ENCODE data around the gene AHR. TPM values are rescaled to one million over a fixed set of nuclear protein-coding genes. Genes with fewer than 3 reads are reported as not detected.

AHR gene
- total RNA-seq, 1 experiment from 2014 or later: 280 TPM

GRCh38 chr7:17297243-17297642 lies 1.2 kb upstream of the AHR start:
- H3K36me3 Mint-ChIP-seq (ENCODE audit: insufficient read depth, unreplicated experiment): peaks cover 37% of the 10 kb centered on the region
- CTCF ChIA-PET: interaction anchor here (0.6 to 4.4 kb wide), 9 partner anchors 10 to 369 kb away, joined by 3 to 38 read pairs (median 3); no protein-coding TSS in a partner anchor
- H3K27ac Mint-ChIP-seq (ENCODE audit: unreplicated experiment): peak overlapping the region; percentile 83
- H3K9me3 Mint-ChIP-seq (ENCODE audit: low read depth, unreplicated experiment): no peaks in the 10 kb centered on the region
- intact Hi-C loops (cut with micrococcal nuclease; ENCODE audit: unreplicated experiment): no loop called here
- peak overlapping the region; percentile 85 for H3K4me3 Mint-ChIP-seq (ENCODE audit: low read depth, unreplicated experiment)
- H3K4me1 Mint-ChIP-seq (ENCODE audit: low read depth, unreplicated experiment): peaks cover 37% of the 10 kb centered on the region
- no peaks in the 10 kb centered on the region for H3K27me3 Mint-ChIP-seq (ENCODE audit: unreplicated experiment)
- no TSS peak for BruUV-seq (replicated peaks)
- no peak for DNase-seq
- TF ChIP-seq CTCF (IDR thresholded peaks at IDR 0.05; ENCODE audit: unreplicated experiment): no peak

- H3K4me3 Mint-ChIP-seq (ENCODE audit: low read depth, unreplicated experiment): peak overlapping the region; percentile 85
- TF ChIP-seq CTCF (IDR thresholded peaks at IDR 0.05; ENCODE audit: unreplicated experiment): no peak
- H3K27ac Mint-ChIP-seq (ENCODE audit: unreplicated experiment): peak overlapping the region; percentile 93
- H3K4me1 Mint-ChIP-seq (ENCODE audit: low read depth, unreplicated experiment): peaks cover 28% of the 10 kb centered on the region
- H3K27me3 Mint-ChIP-seq (ENCODE audit: unreplicated experiment): no peaks in the 10 kb centered on the region
- no peaks in the 10 kb centered on the region for H3K9me3 Mint-ChIP-seq (ENCODE audit: low read depth, unreplicated experiment)
- BruUV-seq (replicated peaks): no TSS peak
- peaks cover 44% of the 10 kb centered on the region for H3K36me3 Mint-ChIP-seq (ENCODE audit: insufficient read depth, unreplicated experiment)
- intact Hi-C loops (cut with micrococcal nuclease; ENCODE audit: unreplicated experiment): loop anchor here (2.0 kb wide), 1 partner anchor 64 kb away; no protein-coding TSS in a partner anchor
- CTCF ChIA-PET: interaction anchor here (0.9 to 4.4 kb wide), 10 partner anchors 9 to 373 kb away, joined by 3 to 38 read pairs (median 4); no protein-coding TSS in a partner anchor
- peak; percentile 70 for DNase-seq
Observed at GRCh38 chr7:17298840-17299482, 509 bp downstream of the AHR start.

GRCh38 chr7:17299483-17299991 lies 1.1 kb downstream of the AHR start:
- Mint-ChIP-seq H3K27me3 (ENCODE audit: unreplicated experiment) (no peaks in the 10 kb centered on the region), H3K9me3 (ENCODE audit: low read depth, unreplicated experiment) (no peaks in the 10 kb centered on the region), H3K27ac (ENCODE audit: unreplicated experiment) (peak overlapping the region; percentile 93), H3K4me3 (ENCODE audit: low read depth, unreplicated experiment) (peak overlapping the region; percentile 85), H3K4me1 (ENCODE audit: low read depth, unreplicated experiment) (peaks cover 28% of the 10 kb centered on the region), H3K36me3 (ENCODE audit: insufficient read depth, unreplicated experiment) (peaks cover 49% of the 10 kb centered on the region)
- intact Hi-C loops (cut with micrococcal nuclease; ENCODE audit: unreplicated experiment): loop anchor here (2.0 kb wide), 1 partner anchor 65 kb away; no protein-coding TSS in a partner anchor
- no peak for DNase-seq
- no TSS peak for BruUV-seq (replicated peaks)
- CTCF ChIA-PET: interaction anchor here (0.6 to 1.4 kb wide), 5 partner anchors 8 to 378 kb away, joined by 3 to 4 read pairs (median 3); no protein-coding TSS in a partner anchor
- TF ChIP-seq CTCF (IDR thresholded peaks at IDR 0.05; ENCODE audit: unreplicated experiment): no peak

- H3K27me3 Mint-ChIP-seq (ENCODE audit: unreplicated experiment): no peaks in the 10 kb centered on the region
- DNase-seq: no peak
Observed at GRCh38 chr7:17300012-17300411, 1.6 kb downstream of the AHR start.

More at GRCh38 chr7:17300012-17300411, 1.6 kb downstream of the AHR start:
- CTCF ChIA-PET: interaction anchor here (0.6 to 1.4 kb wide), 4 partner anchors 8 to 378 kb away, joined by 3 to 4 read pairs (median 4); no protein-coding TSS in a partner anchor
- Mint-ChIP-seq H3K4me1 (ENCODE audit: low read depth, unreplicated experiment) (peaks cover 28% of the 10 kb centered on the region), H3K36me3 (ENCODE audit: insufficient read depth, unreplicated experiment) (peaks cover 54% of the 10 kb centered on the region), H3K9me3 (ENCODE audit: low read depth, unreplicated experiment) (no peaks in the 10 kb centered on the region), H3K4me3 (ENCODE audit: low read depth, unreplicated experiment) (peak overlapping the region; percentile 85), H3K27ac (ENCODE audit: unreplicated experiment) (peak overlapping the region; percentile 93)
- TSS peak; percentile 32 for BruUV-seq (replicated peaks)
- no peak for TF ChIP-seq CTCF (IDR thresholded peaks at IDR 0.05; ENCODE audit: unreplicated experiment)
- intact Hi-C loops (cut with micrococcal nuclease; ENCODE audit: unreplicated experiment): loop anchor here (2.0 to 5.0 kb wide), 2 partner anchors 165 to 293 kb away; no protein-coding TSS in a partner anchor

Data from Calu3 (cell line).